Colon (tissue), 2 donors: ENCODE measurements around the gene PRR18.

Experiments used
- FAIRE-seq: peaks from 2 replicates; lab custom pipeline; 2012; peaks lifted over from hg19 to GRCh38; lab: Jason Lieb, UNC
- donor health status: control.
- donor health status: control.

The PRR18 gene

GRCh38 chr6:166305562-166306117, 2.6 kb downstream of the PRR18 start:
- FAIRE-seq, result no peak

GRCh38 chr6:166304106-166304505, 4.1 kb downstream of the PRR18 start:
- no peak for FAIRE-seq

GRCh38 chr6:166301611-166302529, 6.3 kb downstream of the PRR18 start:
- no peak for FAIRE-seq

GRCh38 chr6:166300357-166300987, 7.7 kb downstream of the PRR18 start:
- no peak for FAIRE-seq

- FAIRE-seq, result no peak
Measured at GRCh38 chr6:166297606-166298005, 10.6 kb downstream of the PRR18 start.

GRCh38 chr6:166296035-166296883, 11.9 kb downstream of the PRR18 start:
- FAIRE-seq, result no peak

- FAIRE-seq, result no peak
Measured at GRCh38 chr6:166293731-166294584, 14.2 kb downstream of the PRR18 start.

- FAIRE-seq, result no peak
Measured at GRCh38 chr6:166289207-166290060, 18.8 kb downstream of the PRR18 start.

- no peak for FAIRE-seq
Measured at GRCh38 chr6:166286839-166287271, 21.3 kb downstream of the PRR18 start.

GRCh38 chr6:166285233-166285632, 23.0 kb downstream of the PRR18 start:
- FAIRE-seq, result no peak

GRCh38 chr6:166284640-166285039, 23.6 kb downstream of the PRR18 start:
- no peak for FAIRE-seq

- FAIRE-seq, result no peak
Measured at GRCh38 chr6:166282394-166283032, 25.7 kb downstream of the PRR18 start.

GRCh38 chr6:166281104-166281503, 27.1 kb downstream of the PRR18 start:
- FAIRE-seq, result no peak

GRCh38 chr6:166279393-166279679, 28.9 kb downstream of the PRR18 start:
- FAIRE-seq, result no peak

- FAIRE-seq, result no peak
Measured at GRCh38 chr6:166278579-166279392, 29.4 kb downstream of the PRR18 start.

GRCh38 chr6:166277892-166278578, 30.2 kb downstream of the PRR18 start:
- no peak for FAIRE-seq

GRCh38 chr6:166277018-166277417, 31.2 kb downstream of the PRR18 start:
- FAIRE-seq, result no peak

GRCh38 chr6:166275714-166276166, 32.5 kb downstream of the PRR18 start:
- no peak for FAIRE-seq
